GM23338 (cell line): ENCODE results near the gene PARD3. TPM values are rescaled to one million over a fixed set of nuclear protein-coding genes. Genes with fewer than 3 reads are reported as not detected.

Experiments
- ATAC-seq: fragments of 200-7000 bp; cut with Tn5 transposase; 3 replicates; pipeline ENCODE4 v1.9.1; 2020
- DNase-seq: peaks from one replicate; pipeline ENCODE4 v3.0.0-alpha.2; 2015; ENCODE audit warnings: low spot score
- H2AFZ ChIP-seq: fragments of 200-600 bp; sonication (generic); 2 replicates; pipeline ENCODE4 v1.8.0; 2016; ENCODE audit warnings: antibody characterized with exemption, mild to moderate bottlenecking, moderate library complexity
- H3F3A ChIP-seq: fragments of 200-600 bp; sonication (generic); replicated peaks from 2 replicates; pipeline ENCODE4 v1.8.0; 2017; ENCODE audit warnings: antibody characterized with exemption, mixed run types, low read depth
- H3K27ac ChIP-seq: fragments of 200-600 bp; sonication (generic); 2 replicates; pipeline ENCODE4 v1.6.1; 2016; ENCODE audit warnings: low read depth
- H3K27me3 ChIP-seq: fragments of 200-600 bp; sonication (generic); 2 replicates; pipeline ENCODE4 v1.8.0; 2016; ENCODE audit warnings: mild to moderate bottlenecking, mixed run types, moderate library complexity; ENCODE audit not compliant: insufficient read depth
- H3K36me3 ChIP-seq: fragments of 200-600 bp; sonication (generic); 2 replicates; pipeline ENCODE4 v1.8.0; 2016; ENCODE audit warnings: mild to moderate bottlenecking; ENCODE audit not compliant: insufficient read depth
- H3K4me1 ChIP-seq: fragments of 200-600 bp; sonication (generic); 2 replicates; pipeline ENCODE4 v1.8.0; 2016; ENCODE audit warnings: mild to moderate bottlenecking, moderate library complexity; ENCODE audit not compliant: insufficient read depth
- H3K4me2 ChIP-seq: fragments of 200-600 bp; sonication (generic); 2 replicates; pipeline ENCODE4 v1.7.1; 2017; ENCODE audit warnings: mixed run types
- H3K4me3 ChIP-seq: fragments of 200-600 bp; sonication (generic); 2 replicates; pipeline ENCODE4 v1.6.1; 2016; ENCODE audit warnings: mixed run types
- H3K79me2 ChIP-seq: fragments of 200-600 bp; sonication (generic); replicated peaks from 2 replicates; pipeline ENCODE4 v1.8.0; 2017; ENCODE audit warnings: mild to moderate bottlenecking; ENCODE audit not compliant: insufficient read depth
- H3K9me2 ChIP-seq: fragments of 200-600 bp; sonication (generic); 2 replicates; pipeline ENCODE4 v1.8.0; 2017; ENCODE audit not compliant: insufficient read depth
- H4K20me1 ChIP-seq: fragments of 200-600 bp; sonication (generic); replicated peaks from 2 replicates; pipeline ENCODE4 v1.8.0; 2017; ENCODE audit warnings: mild to moderate bottlenecking; ENCODE audit not compliant: insufficient read depth
- H3K27ac Mint-ChIP-seq: 2 replicates; pipeline ENCODE4 v1.8.0; 2020; ENCODE audit warnings: inconsistent platforms, mild to moderate bottlenecking, moderate library complexity, mixed read lengths
- H3K27me3 Mint-ChIP-seq: 3 replicates; pipeline ENCODE4 v1.8.0; 2022; ENCODE audit warnings: low read depth, mild to moderate bottlenecking, moderate library complexity, mixed read lengths, inconsistent platforms; ENCODE audit not compliant: insufficient read depth, poor library complexity
- H3K36me3 Mint-ChIP-seq: 3 replicates; pipeline ENCODE4 v1.8.0; 2021; ENCODE audit warnings: low read depth, mild to moderate bottlenecking, inconsistent platforms, moderate library complexity, mixed read lengths
- H3K4me1 Mint-ChIP-seq: 3 replicates; pipeline ENCODE4 v1.8.0; 2020; ENCODE audit warnings: mild to moderate bottlenecking, inconsistent platforms, mixed read lengths
- H3K4me3 Mint-ChIP-seq: 3 replicates; pipeline ENCODE4 v1.8.0; 2021; ENCODE audit warnings: moderate library complexity, mild to moderate bottlenecking, inconsistent platforms, mixed read lengths
- H3K9me3 Mint-ChIP-seq: 3 replicates; pipeline ENCODE4 v1.8.0; 2020; ENCODE audit warnings: moderate library complexity, mild to moderate bottlenecking, inconsistent platforms, mixed read lengths
- CREB1 ChIP-seq: fragments of 250-450 bp; sonication (Bioruptor Pico); IDR thresholded peaks from 2 replicates; pipeline ENCODE4 v1.5.0; 2020; ENCODE audit warnings: low read depth, mild to moderate bottlenecking, moderate library complexity
- EZH2 ChIP-seq: fragments of 200-600 bp; sonication (generic); IDR thresholded peaks from one replicate; pipeline ENCODE4 v1.8.0; 2017; ENCODE audit warnings: antibody characterized with exemption, mild to moderate bottlenecking, low read depth; ENCODE audit not compliant: unreplicated experiment
- EZH2phosphoT487 ChIP-seq: fragments of 200-600 bp; sonication (generic); IDR thresholded peaks from one replicate; pipeline ENCODE4 v1.8.1; 2018; ENCODE audit warnings: antibody characterized with exemption; ENCODE audit not compliant: unreplicated experiment
- JUNB ChIP-seq: IDR thresholded peaks from one replicate; pipeline ENCODE4 v1.6.1; 2016; ENCODE audit warnings: antibody characterized with exemption; ENCODE audit not compliant: unreplicated experiment
- NANOG ChIP-seq: IDR thresholded peaks from 2 replicates; pipeline ENCODE4 v1.6.1; 2016; ENCODE audit warnings: antibody characterized with exemption, borderline replicate concordance
- POLR2AphosphoS5 ChIP-seq: IDR thresholded peaks from 2 replicates; pipeline ENCODE4 v1.6.1; 2016; ENCODE audit warnings: antibody characterized with exemption, low read depth
- STAT1 ChIP-seq: IDR thresholded peaks from one replicate; pipeline ENCODE4 v1.6.1; 2016; ENCODE audit warnings: antibody characterized with exemption; ENCODE audit not compliant: unreplicated experiment
- ZNF114 ChIP-seq: fragments of 250-450 bp; sonication (Bioruptor Pico); IDR thresholded peaks from 2 replicates; pipeline ENCODE4 v1.5.0; 2020; ENCODE audit warnings: mild to moderate bottlenecking, moderate library complexity
- ZNF331 ChIP-seq: fragments of 250-450 bp; sonication (Bioruptor Pico); IDR thresholded peaks from 2 replicates; pipeline ENCODE4 v1.5.0; 2020; ENCODE audit warnings: low read depth, mild to moderate bottlenecking, moderate library complexity
- polyA plus RNA-seq: library from polyadenylated mRNA; unstranded; fragments of >200 nt; fragmentation: Nextera tagmentation; extraction: Ambion mirVana; gene quantifications from 2 replicates; pipeline ENCODE4 v1.2.1, GENCODE V29; 2016
- total RNA-seq: library from RNA; depleted of rRNA; stranded (reverse); fragments of >200 nt; shearing (Covaris generic); gene quantifications from 2 replicates; pipeline ENCODE4 v1.2.3, GENCODE V29; 2014
- TF ChIP-seq, protein P1 (sequence below), 2 experiments: fragments of 200-600 bp in 1 of 2; sonication (generic) in 1 of 2; conservative IDR thresholded peaks; 2 replicates each; pipeline versions ENCODE4 v1.5.1 to v1.6.1; 2016 to 2017; ENCODE audit warnings: antibody characterized with exemption in 2 of 2, low read depth in 2 of 2, mild to moderate bottlenecking in 2 of 2, moderate library complexity in 1 of 2
- TF ChIP-seq, protein P2 (sequence below): IDR thresholded peaks from 2 replicates; pipeline ENCODE4 v1.6.1; 2016; ENCODE audit warnings: antibody characterized with exemption
- TF ChIP-seq, protein P3 (sequence below): IDR thresholded peaks from one replicate; pipeline ENCODE4 v1.6.1; 2018; ENCODE audit warnings: antibody characterized with exemption; ENCODE audit not compliant: unreplicated experiment

Gene PARD3
- total and polyA plus RNA-seq, 2 experiments from 2014 or later = 30.2 to 51.4 TPM

DNA sequence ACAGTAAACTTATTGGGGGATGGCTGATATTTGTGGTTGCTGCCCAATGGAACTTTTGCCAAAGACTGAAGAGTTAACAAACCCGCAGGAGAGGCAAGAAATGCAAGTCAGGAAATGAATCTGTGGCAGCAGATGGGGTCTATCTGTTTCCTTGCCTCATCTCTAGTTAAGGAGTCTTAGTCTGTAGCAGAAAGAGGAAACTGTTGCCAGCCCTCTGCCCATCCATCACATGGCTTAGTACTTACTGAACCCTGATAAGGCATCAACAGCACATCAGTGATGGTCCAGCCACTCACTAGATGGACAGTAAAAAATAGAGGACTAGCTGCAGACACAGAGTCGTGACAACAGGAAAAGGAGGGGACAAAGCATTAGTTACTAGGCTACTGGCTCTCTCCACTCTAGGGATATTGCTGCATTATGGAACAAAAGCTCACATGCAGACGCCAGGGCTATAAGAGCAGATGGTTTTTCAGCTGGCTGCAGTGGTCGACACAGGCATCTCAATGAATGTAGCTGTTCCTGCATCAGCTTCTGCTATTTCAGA is 614.7 kb downstream of the PARD3 start:
- Mint-ChIP-seq H3K27ac (no peak overlapping the region), H3K27me3 (peaks cover 2% of the 10 kb centered on the region), H3K9me3 (peaks cover 2% of the 10 kb centered on the region; the same call in 1 of the 3 replicates), H3K4me1 (peaks cover 23% of the 10 kb centered on the region), H3K4me3 (no peak overlapping the region), H3K36me3 (0 out of 3 replicates have a peak, but pooled peaks cover 2% of the 10 kb centered on the region)
- Histone ChIP-seq H2AFZ (no peak overlapping the region), H3K79me2 (no peaks in the 10 kb centered on the region), H3K4me2 (no peak overlapping the region), H3K36me3 (no peaks in the 10 kb centered on the region), H4K20me1 (no peaks in the 10 kb centered on the region), H3F3A (no peaks in the 10 kb centered on the region), H3K27ac (0 out of 2 replicates have a peak overlapping the region, but pooled peaks have one; percentile 21), H3K4me3 (no peak overlapping the region), H3K4me1 (peaks cover 16% of the 10 kb centered on the region), H3K9me2 (no peaks in the 10 kb centered on the region), H3K27me3 (no peaks in the 10 kb centered on the region)
- no peak; the same call in 2 of the 3 replicates for ATAC-seq
- no peak for TF ChIP-seq EZH2phosphoT487
- no peak for TF ChIP-seq NANOG
- TF ChIP-seq, protein P1, sequence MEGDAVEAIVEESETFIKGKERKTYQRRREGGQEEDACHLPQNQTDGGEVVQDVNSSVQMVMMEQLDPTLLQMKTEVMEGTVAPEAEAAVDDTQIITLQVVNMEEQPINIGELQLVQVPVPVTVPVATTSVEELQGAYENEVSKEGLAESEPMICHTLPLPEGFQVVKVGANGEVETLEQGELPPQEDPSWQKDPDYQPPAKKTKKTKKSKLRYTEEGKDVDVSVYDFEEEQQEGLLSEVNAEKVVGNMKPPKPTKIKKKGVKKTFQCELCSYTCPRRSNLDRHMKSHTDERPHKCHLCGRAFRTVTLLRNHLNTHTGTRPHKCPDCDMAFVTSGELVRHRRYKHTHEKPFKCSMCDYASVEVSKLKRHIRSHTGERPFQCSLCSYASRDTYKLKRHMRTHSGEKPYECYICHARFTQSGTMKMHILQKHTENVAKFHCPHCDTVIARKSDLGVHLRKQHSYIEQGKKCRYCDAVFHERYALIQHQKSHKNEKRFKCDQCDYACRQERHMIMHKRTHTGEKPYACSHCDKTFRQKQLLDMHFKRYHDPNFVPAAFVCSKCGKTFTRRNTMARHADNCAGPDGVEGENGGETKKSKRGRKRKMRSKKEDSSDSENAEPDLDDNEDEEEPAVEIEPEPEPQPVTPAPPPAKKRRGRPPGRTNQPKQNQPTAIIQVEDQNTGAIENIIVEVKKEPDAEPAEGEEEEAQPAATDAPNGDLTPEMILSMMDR (conservative IDR thresholded peaks at IDR 0.05; ENCODE audit: low read depth in 2 of 2) = no peak
- TF ChIP-seq, protein P2, sequence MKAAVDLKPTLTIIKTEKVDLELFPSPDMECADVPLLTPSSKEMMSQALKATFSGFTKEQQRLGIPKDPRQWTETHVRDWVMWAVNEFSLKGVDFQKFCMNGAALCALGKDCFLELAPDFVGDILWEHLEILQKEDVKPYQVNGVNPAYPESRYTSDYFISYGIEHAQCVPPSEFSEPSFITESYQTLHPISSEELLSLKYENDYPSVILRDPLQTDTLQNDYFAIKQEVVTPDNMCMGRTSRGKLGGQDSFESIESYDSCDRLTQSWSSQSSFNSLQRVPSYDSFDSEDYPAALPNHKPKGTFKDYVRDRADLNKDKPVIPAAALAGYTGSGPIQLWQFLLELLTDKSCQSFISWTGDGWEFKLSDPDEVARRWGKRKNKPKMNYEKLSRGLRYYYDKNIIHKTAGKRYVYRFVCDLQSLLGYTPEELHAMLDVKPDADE = no peak
- TF ChIP-seq, protein P3, sequence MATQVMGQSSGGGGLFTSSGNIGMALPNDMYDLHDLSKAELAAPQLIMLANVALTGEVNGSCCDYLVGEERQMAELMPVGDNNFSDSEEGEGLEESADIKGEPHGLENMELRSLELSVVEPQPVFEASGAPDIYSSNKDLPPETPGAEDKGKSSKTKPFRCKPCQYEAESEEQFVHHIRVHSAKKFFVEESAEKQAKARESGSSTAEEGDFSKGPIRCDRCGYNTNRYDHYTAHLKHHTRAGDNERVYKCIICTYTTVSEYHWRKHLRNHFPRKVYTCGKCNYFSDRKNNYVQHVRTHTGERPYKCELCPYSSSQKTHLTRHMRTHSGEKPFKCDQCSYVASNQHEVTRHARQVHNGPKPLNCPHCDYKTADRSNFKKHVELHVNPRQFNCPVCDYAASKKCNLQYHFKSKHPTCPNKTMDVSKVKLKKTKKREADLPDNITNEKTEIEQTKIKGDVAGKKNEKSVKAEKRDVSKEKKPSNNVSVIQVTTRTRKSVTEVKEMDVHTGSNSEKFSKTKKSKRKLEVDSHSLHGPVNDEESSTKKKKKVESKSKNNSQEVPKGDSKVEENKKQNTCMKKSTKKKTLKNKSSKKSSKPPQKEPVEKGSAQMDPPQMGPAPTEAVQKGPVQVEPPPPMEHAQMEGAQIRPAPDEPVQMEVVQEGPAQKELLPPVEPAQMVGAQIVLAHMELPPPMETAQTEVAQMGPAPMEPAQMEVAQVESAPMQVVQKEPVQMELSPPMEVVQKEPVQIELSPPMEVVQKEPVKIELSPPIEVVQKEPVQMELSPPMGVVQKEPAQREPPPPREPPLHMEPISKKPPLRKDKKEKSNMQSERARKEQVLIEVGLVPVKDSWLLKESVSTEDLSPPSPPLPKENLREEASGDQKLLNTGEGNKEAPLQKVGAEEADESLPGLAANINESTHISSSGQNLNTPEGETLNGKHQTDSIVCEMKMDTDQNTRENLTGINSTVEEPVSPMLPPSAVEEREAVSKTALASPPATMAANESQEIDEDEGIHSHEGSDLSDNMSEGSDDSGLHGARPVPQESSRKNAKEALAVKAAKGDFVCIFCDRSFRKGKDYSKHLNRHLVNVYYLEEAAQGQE = no peak
- TF ChIP-seq EZH2 = no peak
- TF ChIP-seq ZNF114 (CRISPR knock-in tag) = no peak
- TF ChIP-seq CREB1 (CRISPR knock-in tag) = no peak
- TF ChIP-seq POLR2AphosphoS5 = no peak
- TF ChIP-seq ZNF331 = no peak
- no peak for TF ChIP-seq STAT1
- no peak for TF ChIP-seq JUNB
- no peak for DNase-seq
